Neural progenitor cell (in vitro differentiated cells): ENCODE data around the gene EDIL3.
A peak's percentile ranks its signal among the peaks of the same experiment; 100 is the strongest.

Source experiments
- EZH2 ChIP-seq: fragments of 200-600 bp; sonication (generic); IDR thresholded peaks from 2 replicates; pipeline ENCODE4 v1.6.1; 2017; ENCODE audit warnings: antibody characterized with exemption, mild to moderate bottlenecking, moderate library complexity
- EZH2phosphoT487 ChIP-seq: fragments of 200-600 bp; sonication (generic); IDR thresholded peaks from 2 replicates; pipeline ENCODE4 v1.6.1; 2017; ENCODE audit warnings: antibody characterized with exemption
- TF ChIP-seq, protein P1 (sequence below): fragments of 200-600 bp; sonication (generic); IDR thresholded peaks from 2 replicates; pipeline ENCODE4 v1.5.1; 2017; ENCODE audit warnings: antibody characterized with exemption, mild to moderate bottlenecking

DNA sequence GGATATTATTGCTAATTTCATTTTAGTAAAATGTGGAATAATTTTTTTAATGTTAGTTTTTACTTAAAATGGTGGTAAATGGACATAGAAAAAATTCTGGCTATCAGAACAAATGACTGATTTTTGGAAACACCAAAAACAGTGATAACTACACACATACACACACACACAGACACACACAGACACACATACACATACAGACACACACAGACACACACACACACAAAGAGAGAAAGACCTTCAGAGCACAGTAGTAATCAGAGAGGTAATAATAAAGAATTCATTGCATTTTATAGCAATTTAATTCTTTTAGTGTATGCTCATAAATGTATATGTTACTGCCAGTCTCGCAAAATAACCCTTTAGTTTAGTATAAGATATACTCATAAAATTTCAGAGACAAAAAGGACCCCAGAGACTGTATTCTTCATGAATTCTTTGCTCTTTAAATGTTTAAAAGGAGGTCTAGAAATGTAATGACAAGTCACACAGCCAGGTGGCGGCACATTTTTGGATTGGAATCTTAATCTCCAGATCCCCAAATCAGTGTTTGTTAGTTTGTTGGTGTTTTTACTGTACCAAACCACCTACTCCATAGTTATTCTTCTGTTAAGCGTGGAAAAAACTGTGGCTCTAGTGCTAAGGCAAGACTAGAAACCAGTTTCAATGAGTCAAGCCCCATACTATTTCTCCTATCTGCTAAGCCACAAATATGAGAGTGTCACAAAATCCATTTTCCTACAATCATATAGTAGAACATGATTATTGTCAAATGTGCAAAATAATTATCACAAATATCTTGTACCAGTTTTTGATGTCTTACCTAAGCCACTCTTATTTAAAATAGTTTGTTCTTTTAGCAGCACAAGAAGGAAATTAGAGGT is 109.9 kb downstream of the EDIL3 start:
- TF ChIP-seq, protein P1, sequence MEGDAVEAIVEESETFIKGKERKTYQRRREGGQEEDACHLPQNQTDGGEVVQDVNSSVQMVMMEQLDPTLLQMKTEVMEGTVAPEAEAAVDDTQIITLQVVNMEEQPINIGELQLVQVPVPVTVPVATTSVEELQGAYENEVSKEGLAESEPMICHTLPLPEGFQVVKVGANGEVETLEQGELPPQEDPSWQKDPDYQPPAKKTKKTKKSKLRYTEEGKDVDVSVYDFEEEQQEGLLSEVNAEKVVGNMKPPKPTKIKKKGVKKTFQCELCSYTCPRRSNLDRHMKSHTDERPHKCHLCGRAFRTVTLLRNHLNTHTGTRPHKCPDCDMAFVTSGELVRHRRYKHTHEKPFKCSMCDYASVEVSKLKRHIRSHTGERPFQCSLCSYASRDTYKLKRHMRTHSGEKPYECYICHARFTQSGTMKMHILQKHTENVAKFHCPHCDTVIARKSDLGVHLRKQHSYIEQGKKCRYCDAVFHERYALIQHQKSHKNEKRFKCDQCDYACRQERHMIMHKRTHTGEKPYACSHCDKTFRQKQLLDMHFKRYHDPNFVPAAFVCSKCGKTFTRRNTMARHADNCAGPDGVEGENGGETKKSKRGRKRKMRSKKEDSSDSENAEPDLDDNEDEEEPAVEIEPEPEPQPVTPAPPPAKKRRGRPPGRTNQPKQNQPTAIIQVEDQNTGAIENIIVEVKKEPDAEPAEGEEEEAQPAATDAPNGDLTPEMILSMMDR: peak; percentile 75
- TF ChIP-seq EZH2phosphoT487: no peak
- no peak for TF ChIP-seq EZH2
